Measurements from ENCODE around the gene CD22. TPM values are rescaled to one million over a fixed set of nuclear protein-coding genes. Genes with fewer than 3 reads are reported as not detected.

The CD22 gene
- total RNA-seq (10 to 100 TPM in 1 of 5 experiments, 1 to 10 TPM in 4; 1.5 to 23.9 (median 1.9) TPM), polyA plus RNA-seq (1 to 10 TPM in 1 of 2 donors, under 1 TPM in 1; 0.70 to 1.1 TPM), total RNA-seq (not detected)

DNA sequence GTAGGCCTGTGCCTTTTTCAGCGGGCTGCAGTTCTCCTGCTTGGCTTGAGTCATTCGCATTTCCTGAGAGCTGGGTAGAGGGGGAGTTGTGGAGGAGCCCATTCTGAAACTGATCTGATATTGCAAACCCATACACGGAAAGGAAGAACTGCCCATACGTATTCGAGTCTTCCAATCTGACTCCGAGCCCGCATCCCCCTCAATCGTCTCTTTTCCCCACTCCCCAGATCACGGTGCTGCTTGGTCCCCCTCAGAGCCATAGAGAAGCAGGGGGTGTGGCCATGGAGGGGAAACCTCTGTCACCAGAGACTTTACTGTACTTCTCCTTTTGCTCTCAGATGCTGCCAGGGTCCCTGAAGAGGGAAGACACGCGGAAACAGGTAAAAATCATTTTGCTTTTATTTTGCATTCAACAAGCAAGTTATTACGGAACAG is at the start of gene CD22:
CD22 (plus strand) TSS at position 337 of the 435 bp plus-strand sequence. CDS start 2,854 bp downstream, outside the sequence.
- peak within 1 kb of the TSS in 1 of 10 donors; percentile 1 for H3K4me3 Mint-ChIP-seq
- no peaks in the 10 kb centered on the region for H3K36me3 Mint-ChIP-seq
- intact Hi-C loops (cut with micrococcal nuclease), result no loop called here
- no peaks in the 10 kb centered on the region for H3K9me3 Mint-ChIP-seq
- H3K27me3 Mint-ChIP-seq, result peaks cover 0 to 9% (median 4%) of the 10 kb centered on the region in 5 donors
- Histone ChIP-seq H3K9me3 (ENCODE audit: control insufficient read depth in 2 of 3, low read length in 3 of 3) (no peaks in the 10 kb centered on the region), H3K27me3 (ENCODE audit: control insufficient read depth in 2 of 2, insufficient read depth in 2 of 2, low read length in 2 of 2) (no peaks in the 10 kb centered on the region), H3K4me3 (ENCODE audit: low read length) (no peak within 1 kb of the TSS), H3K4me1 (ENCODE audit: control insufficient read depth in 2 of 2, insufficient read depth in 2 of 2, low read length in 2 of 2) (peaks cover 0 to 8% of the 10 kb centered on the region in 2 donors), H3K27ac (ENCODE audit: low read depth, low read length) (no peak within 1 kb of the TSS), H3K36me3 (ENCODE audit: control insufficient read depth in 2 of 3, insufficient read depth in 3 of 3, low read length in 3 of 3) (no peaks in the 10 kb centered on the region)
- H3K4me1 Mint-ChIP-seq, result peaks cover 9 to 22% (median 16%) of the 10 kb centered on the region in 7 donors
- H3K27ac Mint-ChIP-seq, result no peak within 1 kb of the TSS
- ChIA-PET CTCF (interaction anchor here (0.6 kb wide), 1 partner anchor 176 kb away, joined by 3 read pairs; no protein-coding TSS in a partner anchor), POLR2A (no interaction called here)
- DNase-seq (no peak), ATAC-seq (peak; percentile 70)

DNA sequence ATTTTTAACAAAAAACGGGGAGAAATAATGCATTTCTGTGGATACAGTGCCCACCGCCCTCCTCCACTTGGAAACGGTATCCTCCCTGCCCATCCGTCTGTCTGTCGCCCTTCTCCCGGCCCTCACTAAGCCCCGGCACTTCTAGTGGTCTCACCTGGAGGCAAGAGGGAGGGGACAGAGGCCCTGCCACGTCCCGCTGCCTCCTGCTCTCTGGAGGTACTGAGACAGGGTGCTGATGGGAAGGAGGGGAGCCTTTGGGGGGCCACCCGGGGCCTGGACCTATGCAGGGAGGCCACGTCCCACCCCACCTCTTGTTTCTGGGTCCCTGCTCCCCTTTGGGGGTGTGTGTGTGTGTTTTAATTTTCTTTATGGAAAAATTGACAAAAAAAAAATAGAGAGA is 49.6 kb upstream of the CD22 start:
- no peaks in the 10 kb centered on the region for H3K4me1 ChIP-seq (ENCODE audit: control insufficient read depth in 2 of 2, insufficient read depth in 2 of 2, low read length in 2 of 2)
- intact Hi-C loops (cut with micrococcal nuclease), result no loop called here
- no peak overlapping the region for H3K4me3 ChIP-seq (ENCODE audit: low read length)
- no peaks in the 10 kb centered on the region for H3K27me3 ChIP-seq (ENCODE audit: control insufficient read depth in 2 of 2, insufficient read depth in 2 of 2, low read length in 2 of 2)
- H3K36me3 ChIP-seq (ENCODE audit: control insufficient read depth in 2 of 3, insufficient read depth in 3 of 3, low read length in 3 of 3), result peaks cover 0 to 48% (median 2%) of the 10 kb centered on the region in 3 experiments
- ChIA-PET CTCF (no interaction called here), POLR2A (interaction anchor here (0.8 to 1.0 kb wide), 2 partner anchors 15 to 61 kb away, joined by 3 read pairs; no protein-coding TSS in a partner anchor)
- H3K27ac Mint-ChIP-seq, result no peak overlapping the region
- H3K9me3 Mint-ChIP-seq, result no peaks in the 10 kb centered on the region
- peaks cover 0 to 15% (median 6%) of the 10 kb centered on the region in 7 donors for H3K4me1 Mint-ChIP-seq
- ATAC-seq (no peak), DNase-seq (no peak)
- H3K4me3 Mint-ChIP-seq, result no peak overlapping the region
- peaks cover 5 to 14% (median 11%) of the 10 kb centered on the region in 5 donors for H3K27me3 Mint-ChIP-seq
- H3K27ac ChIP-seq (ENCODE audit: low read depth, low read length), result no peak overlapping the region
- H3K36me3 Mint-ChIP-seq, result peaks cover 0 to 8% (median 2%) of the 10 kb centered on the region in 5 donors
- no peaks in the 10 kb centered on the region for H3K9me3 ChIP-seq (ENCODE audit: control insufficient read depth in 2 of 3, low read length in 3 of 3)

DNA sequence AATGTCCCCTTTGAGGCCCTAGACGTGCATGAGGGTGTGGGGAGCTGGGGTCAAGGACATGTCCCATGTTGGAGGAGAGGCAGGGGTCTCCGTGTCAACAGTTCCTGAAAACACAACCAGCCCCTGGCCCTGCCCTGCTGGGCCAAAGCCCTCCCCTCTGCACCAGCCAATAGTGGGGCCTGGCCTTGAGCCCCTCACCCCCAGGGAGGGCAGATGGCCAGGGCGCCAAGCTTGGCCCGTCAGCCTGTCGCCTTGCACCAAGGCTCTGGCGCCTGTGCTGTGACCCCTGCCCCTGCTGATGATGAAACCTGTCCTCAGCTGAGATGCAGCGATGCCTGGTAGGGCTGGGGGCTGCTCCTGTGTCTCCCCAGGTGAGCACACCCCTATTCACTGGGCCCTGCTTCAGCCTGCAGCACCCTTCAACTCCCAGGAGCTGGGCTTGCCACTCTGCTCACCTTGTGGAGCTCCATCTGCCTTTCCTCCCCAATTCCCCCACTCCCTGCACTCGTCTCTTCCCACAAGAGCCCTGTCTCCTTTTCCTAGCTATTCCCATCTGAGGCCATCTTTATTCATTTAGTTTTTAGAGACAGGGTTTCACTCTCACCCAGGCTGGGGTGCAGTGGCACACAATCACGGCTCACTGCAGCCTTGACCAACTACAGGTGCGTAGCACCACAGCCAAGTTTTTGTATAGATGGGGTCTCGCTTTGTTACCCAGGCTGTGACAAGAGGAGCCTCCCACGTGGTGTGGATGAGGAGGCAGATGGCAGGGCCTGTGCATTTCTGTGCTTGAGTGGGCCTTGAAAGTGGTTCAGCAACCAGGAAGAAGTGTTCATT is 48.8 kb upstream of the CD22 start:
- Histone ChIP-seq H3K36me3 (ENCODE audit: control insufficient read depth in 2 of 3, insufficient read depth in 3 of 3, low read length in 3 of 3) (peaks cover 0 to 41% (median 2%) of the 10 kb centered on the region in 3 experiments), H3K4me1 (ENCODE audit: control insufficient read depth in 2 of 2, insufficient read depth in 2 of 2, low read length in 2 of 2) (no peaks in the 10 kb centered on the region), H3K27me3 (ENCODE audit: control insufficient read depth in 2 of 2, insufficient read depth in 2 of 2, low read length in 2 of 2) (no peaks in the 10 kb centered on the region), H3K4me3 (ENCODE audit: low read length) (no peak overlapping the region), H3K9me3 (ENCODE audit: control insufficient read depth in 2 of 3, low read length in 3 of 3) (no peaks in the 10 kb centered on the region), H3K27ac (ENCODE audit: low read depth, low read length) (no peak overlapping the region)
- H3K27ac Mint-ChIP-seq, result peak overlapping the region in 2 of 9 donors; percentile 65 to 72
- H3K4me3 Mint-ChIP-seq, result no peak overlapping the region
- H3K27me3 Mint-ChIP-seq, result peaks cover 5 to 19% (median 16%) of the 10 kb centered on the region in 5 donors
- no peaks in the 10 kb centered on the region for H3K9me3 Mint-ChIP-seq
- no peak for DNase-seq
- peaks cover 0 to 14% (median 4%) of the 10 kb centered on the region in 7 donors for H3K4me1 Mint-ChIP-seq
- H3K36me3 Mint-ChIP-seq, result peaks cover 0 to 4% (median 2%) of the 10 kb centered on the region in 5 donors
- CTCF ChIA-PET, result interaction anchor here (0.7 kb wide), 1 partner anchor 307 kb away, joined by 3 read pairs; no protein-coding TSS in a partner anchor
- intact Hi-C loops (cut with micrococcal nuclease), result no loop called here
- POLR2A ChIA-PET, result interaction anchor here (0.8 to 2.2 kb wide), 3 partner anchors 11 to 62 kb away, joined by 3 to 6 read pairs (median 3); no protein-coding TSS in a partner anchor
- no peak for ATAC-seq

DNA sequence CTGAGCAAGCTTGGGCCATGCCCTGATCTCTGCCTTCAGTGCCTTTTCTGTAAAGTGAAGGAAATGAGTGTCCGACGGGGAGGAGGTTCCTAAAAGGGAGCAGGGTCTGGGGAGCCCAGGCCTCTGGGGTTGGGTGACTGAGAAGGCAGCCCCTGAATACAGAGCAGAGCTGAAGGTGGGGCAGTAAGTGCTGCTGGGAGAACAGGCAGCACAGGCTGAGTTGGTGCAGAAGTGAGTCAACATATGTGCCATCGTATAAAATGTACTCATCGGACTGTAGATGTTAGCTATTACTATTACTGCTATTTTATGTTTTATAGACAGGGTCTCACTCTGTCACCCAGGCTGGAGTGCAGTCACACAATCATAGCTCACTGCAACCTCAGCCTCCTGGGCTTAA is 47.7 kb upstream of the CD22 start:
- intact Hi-C loops (cut with micrococcal nuclease), result no loop called here
- Mint-ChIP-seq H3K27me3 (peaks cover 5 to 21% (median 18%) of the 10 kb centered on the region in 5 donors), H3K4me3 (no peak overlapping the region), H3K4me1 (peaks cover 0 to 12% (median 0%) of the 10 kb centered on the region in 7 donors), H3K36me3 (peaks cover 0 to 4% (median 0%) of the 10 kb centered on the region in 5 donors), H3K9me3 (no peaks in the 10 kb centered on the region), H3K27ac (peak overlapping the region in 3 of 9 donors; percentile 44 to 72 (median 65))
- no peak overlapping the region for H3K27ac ChIP-seq (ENCODE audit: low read depth, low read length)
- ChIA-PET POLR2A (interaction anchor here (0.5 to 2.2 kb wide), 5 partner anchors 12 to 138 kb away, joined by 3 to 6 read pairs (median 3); no protein-coding TSS in a partner anchor), CTCF (no interaction called here)
- peaks cover 0 to 31% (median 2%) of the 10 kb centered on the region in 3 experiments for H3K36me3 ChIP-seq (ENCODE audit: control insufficient read depth in 2 of 3, insufficient read depth in 3 of 3, low read length in 3 of 3)
- no peaks in the 10 kb centered on the region for H3K27me3 ChIP-seq (ENCODE audit: control insufficient read depth in 2 of 2, insufficient read depth in 2 of 2, low read length in 2 of 2)
- DNase-seq (no peak), ATAC-seq (no peak)
- no peaks in the 10 kb centered on the region for H3K9me3 ChIP-seq (ENCODE audit: control insufficient read depth in 2 of 3, low read length in 3 of 3)
- H3K4me3 ChIP-seq (ENCODE audit: low read length), result no peak overlapping the region
- H3K4me1 ChIP-seq (ENCODE audit: control insufficient read depth in 2 of 2, insufficient read depth in 2 of 2, low read length in 2 of 2), result no peaks in the 10 kb centered on the region

DNA sequence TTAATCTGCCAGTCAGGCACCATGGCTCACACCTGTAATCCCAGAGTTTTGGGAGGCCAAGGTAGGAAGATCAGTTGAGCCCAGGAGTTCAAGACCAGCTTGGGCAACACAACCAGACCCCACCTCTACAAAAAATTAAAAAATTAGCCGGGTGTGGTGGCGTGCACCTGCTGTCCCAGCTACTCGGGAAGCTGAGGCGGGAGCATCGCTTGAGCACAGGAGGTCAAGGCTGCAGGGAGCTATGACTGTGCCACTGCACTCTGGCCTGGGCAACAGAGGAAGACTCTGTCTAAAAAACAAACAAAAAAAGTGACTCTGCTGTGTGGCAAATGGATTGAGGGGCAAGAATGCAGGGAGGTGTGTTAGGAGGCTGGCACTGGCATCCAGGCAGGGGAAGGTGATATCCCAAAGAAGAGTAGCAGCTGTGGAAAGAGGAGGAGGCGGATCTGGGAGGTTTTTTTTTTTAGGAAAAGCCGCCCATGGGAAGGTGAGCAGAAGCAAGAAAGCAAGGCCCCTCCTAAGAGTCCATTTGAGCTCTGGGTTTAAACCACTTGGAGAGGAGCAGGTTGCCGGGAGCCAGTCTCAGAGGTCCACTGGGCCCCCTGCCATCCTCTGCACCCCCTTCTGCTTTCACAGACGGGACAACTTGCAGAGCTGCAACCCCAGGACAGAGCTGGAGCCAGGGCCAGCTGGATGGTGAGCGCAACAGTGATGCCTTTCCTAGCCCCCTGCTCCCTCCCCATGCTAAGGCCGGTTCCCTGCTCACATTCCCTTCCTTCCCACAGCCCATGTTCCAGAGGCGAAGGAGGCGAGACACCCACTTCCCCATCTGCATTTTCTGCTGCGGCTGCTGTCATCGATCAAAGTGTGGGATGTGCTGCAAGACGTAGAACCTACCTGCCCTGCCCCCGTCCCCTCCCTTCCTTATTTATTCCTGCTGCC is 44.6 kb upstream of the CD22 start:
- ChIA-PET POLR2A (interaction anchor here (0.7 kb wide), 1 partner anchor 1197 kb away, joined by 5 read pairs; no protein-coding TSS in a partner anchor), CTCF (interaction anchor here (0.6 kb wide), 1 partner anchor 737 kb away, joined by 3 read pairs; no protein-coding TSS in a partner anchor)
- DNase-seq (no peak), ATAC-seq (no peak)
- Mint-ChIP-seq H3K9me3 (no peaks in the 10 kb centered on the region), H3K27me3 (peaks cover 5 to 24% (median 18%) of the 10 kb centered on the region in 5 donors), H3K4me1 (peaks cover 0 to 10% (median 0%) of the 10 kb centered on the region in 7 donors), H3K36me3 (no peaks in the 10 kb centered on the region), H3K27ac (no peak overlapping the region), H3K4me3 (no peak overlapping the region)
- Histone ChIP-seq H3K4me3 (ENCODE audit: low read length) (no peak overlapping the region), H3K27ac (ENCODE audit: low read depth, low read length) (no peak overlapping the region), H3K9me3 (ENCODE audit: control insufficient read depth in 2 of 3, low read length in 3 of 3) (no peaks in the 10 kb centered on the region), H3K36me3 (ENCODE audit: control insufficient read depth in 2 of 3, insufficient read depth in 3 of 3, low read length in 3 of 3) (peaks cover 0 to under 1% (median 0%) of the 10 kb centered on the region in 3 experiments), H3K27me3 (ENCODE audit: control insufficient read depth in 2 of 2, insufficient read depth in 2 of 2, low read length in 2 of 2) (no peaks in the 10 kb centered on the region), H3K4me1 (ENCODE audit: control insufficient read depth in 2 of 2, insufficient read depth in 2 of 2, low read length in 2 of 2) (no peaks in the 10 kb centered on the region)
- intact Hi-C loops (cut with micrococcal nuclease), result no loop called here

DNA sequence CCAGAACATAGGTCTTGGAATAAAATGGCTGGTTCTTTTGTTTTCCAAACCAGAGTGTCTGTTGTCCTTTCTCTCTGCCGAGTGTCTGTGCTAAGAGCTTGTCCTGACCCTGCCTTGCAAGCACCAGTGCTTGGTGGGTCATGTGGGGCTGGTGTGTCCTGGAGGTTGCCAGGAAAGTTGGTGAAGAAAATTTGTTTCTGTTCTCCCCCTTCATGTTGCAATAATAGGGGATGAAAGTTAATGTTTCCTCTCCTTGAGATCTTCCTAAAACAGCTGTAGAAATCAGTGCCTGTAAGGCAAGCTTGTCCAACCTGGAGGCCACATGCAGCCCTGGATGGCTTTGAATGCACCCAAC is 43.9 kb upstream of the CD22 start:
- H3K4me3 Mint-ChIP-seq, result no peak overlapping the region
- ChIA-PET CTCF (no interaction called here), POLR2A (interaction anchor here (0.7 kb wide), 1 partner anchor 1198 kb away, joined by 5 read pairs; no protein-coding TSS in a partner anchor)
- Histone ChIP-seq H3K27ac (ENCODE audit: low read depth, low read length) (no peak overlapping the region), H3K4me1 (ENCODE audit: control insufficient read depth in 2 of 2, insufficient read depth in 2 of 2, low read length in 2 of 2) (no peaks in the 10 kb centered on the region), H3K4me3 (ENCODE audit: low read length) (no peak overlapping the region), H3K9me3 (ENCODE audit: control insufficient read depth in 2 of 3, low read length in 3 of 3) (no peaks in the 10 kb centered on the region), H3K36me3 (ENCODE audit: control insufficient read depth in 2 of 3, insufficient read depth in 3 of 3, low read length in 3 of 3) (no peaks in the 10 kb centered on the region), H3K27me3 (ENCODE audit: control insufficient read depth in 2 of 2, insufficient read depth in 2 of 2, low read length in 2 of 2) (no peaks in the 10 kb centered on the region)
- ATAC-seq, result no peak
- no peaks in the 10 kb centered on the region for H3K9me3 Mint-ChIP-seq
- H3K27me3 Mint-ChIP-seq, result peaks cover 5 to 24% (median 18%) of the 10 kb centered on the region in 5 donors
- intact Hi-C loops (cut with micrococcal nuclease), result no loop called here
- no peak for DNase-seq
- H3K4me1 Mint-ChIP-seq, result peaks cover 0 to 10% (median 0%) of the 10 kb centered on the region in 7 donors
- H3K27ac Mint-ChIP-seq, result peak overlapping the region in 1 of 9 donors; percentile 28
- no peaks in the 10 kb centered on the region for H3K36me3 Mint-ChIP-seq

Data from naive thymus-derived CD4-positive, alpha-beta T cell (primary cell).